ENCODE results near the gene SLC25A13. TPM values are rescaled to one million over a fixed set of nuclear protein-coding genes. Genes with fewer than 3 reads are reported as not detected.

Gene SLC25A13
- total and polyA plus RNA-seq, 2 of the 4 experiments (the other 2 are of a cell fraction): 7.4 to 11.7 TPM

DNA sequence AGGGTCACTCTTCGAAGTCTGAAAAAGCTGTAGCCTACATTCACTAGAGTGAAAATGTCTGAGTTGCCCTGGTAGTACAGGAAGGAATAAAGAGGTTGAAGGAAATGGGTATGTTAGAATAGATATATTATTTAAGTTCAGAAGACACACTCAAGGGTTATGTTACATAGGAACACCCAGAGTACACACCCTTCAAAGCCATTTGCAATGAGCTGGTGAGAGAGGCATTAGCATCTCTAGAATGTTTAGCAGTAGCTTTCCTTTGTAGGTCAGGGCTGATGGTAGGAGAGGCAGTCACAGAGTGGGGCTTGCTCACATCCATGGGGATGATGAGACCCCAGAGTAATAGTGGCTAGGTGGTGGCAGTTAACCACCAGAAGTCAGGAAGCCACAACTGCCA, 221.2 kb downstream of the SLC25A13 start:
- no peak overlapping the region for H2BK120ac ChIP-seq (ENCODE audit: low read depth, low read length)
- no peak overlapping the region for H3K27ac ChIP-seq (ENCODE audit: insufficient read depth, low read length)
- H3K56ac ChIP-seq (ENCODE audit: extremely low read depth, insufficient read depth, low read length): no peak overlapping the region
- H3K9me1 ChIP-seq (ENCODE audit: insufficient read depth, low read length): no peaks in the 10 kb centered on the region
- WGBS, 2 experiments (ENCODE audit: extremely low coverage in 2 of 2, insufficient read length in 1 of 2): no CpG with 5 or more reads among the region's 1 CpG
- H3K4me2 ChIP-seq (ENCODE audit: low read depth, low read length): no peak overlapping the region
- no peak overlapping the region for H3K4ac ChIP-seq (ENCODE audit: low read depth, low read length)
- H2BK15ac ChIP-seq (ENCODE audit: low read depth, low read length): no peak overlapping the region
- no peak overlapping the region for H4K8ac ChIP-seq (ENCODE audit: low read depth in 2 of 2, low read length in 2 of 2)
- H3K23ac ChIP-seq (ENCODE audit: low read depth, low read length): no peak overlapping the region
- ChIA-PET POLR2A (ENCODE audit: unreplicated experiment) (no interaction called here), CTCF (no interaction called here)
- intact Hi-C loops (cut with micrococcal nuclease) (no loop called here), dilution Hi-C loops (cut with HindIII; ENCODE audit: low sequenced_read_pairs, unreplicated experiment) (no loop called here), in situ Hi-C loops (cut with MboI; ENCODE audit: low sequenced_read_pairs) (no loop called here)
- no peaks in the 10 kb centered on the region for H3K4me1 ChIP-seq (ENCODE audit: control insufficient read depth, insufficient read depth, low read length)
- no peak overlapping the region for H4K5ac ChIP-seq (ENCODE audit: low read depth, low read length)
- H2AK9ac ChIP-seq (replicated peaks; ENCODE audit: low read depth, low read length, poor library complexity): no peak overlapping the region
- H3K4me3 ChIP-seq (ENCODE audit: insufficient read depth, low read depth, low read length): no peak overlapping the region
- no peak overlapping the region for H4K91ac ChIP-seq (ENCODE audit: insufficient read depth, low read depth, low read length)
- H3K27me3 ChIP-seq (ENCODE audit: control insufficient read depth, insufficient read depth, low read length): no peaks in the 10 kb centered on the region
- ATAC-seq (ENCODE audit: low read depth): no peak
- no peaks in the 10 kb centered on the region for H3K36me3 ChIP-seq (ENCODE audit: control insufficient read depth, insufficient read depth, low read length)
- no peaks in the 10 kb centered on the region for H3K79me1 ChIP-seq (ENCODE audit: low read depth in 1 of 2, low read length in 2 of 2)
- H2AFZ ChIP-seq (replicated peaks; ENCODE audit: low read length, poor library complexity): no peak overlapping the region
- H2BK20ac ChIP-seq (ENCODE audit: low read depth, low read length): no peak overlapping the region
- no peak overlapping the region for H2AK5ac ChIP-seq (ENCODE audit: low read depth, low read length)
- no peak for TF ChIP-seq FOS (IDR thresholded peaks at IDR 0.05; ENCODE audit: low read depth, low read length)
- no peak for TF ChIP-seq NFE2L2 (IDR thresholded peaks at IDR 0.05; ENCODE audit: low read depth, low read length)
- no peak for TF ChIP-seq MAFK (IDR thresholded peaks at IDR 0.05; ENCODE audit: low read depth, low read length)
- no peak for TF ChIP-seq RAD21 (IDR thresholded peaks at IDR 0.05; ENCODE audit: low read length)
- no peak for TF ChIP-seq CHD1 (IDR thresholded peaks at IDR 0.05; ENCODE audit: low read depth, low read length)
- TF ChIP-seq, protein P1, sequence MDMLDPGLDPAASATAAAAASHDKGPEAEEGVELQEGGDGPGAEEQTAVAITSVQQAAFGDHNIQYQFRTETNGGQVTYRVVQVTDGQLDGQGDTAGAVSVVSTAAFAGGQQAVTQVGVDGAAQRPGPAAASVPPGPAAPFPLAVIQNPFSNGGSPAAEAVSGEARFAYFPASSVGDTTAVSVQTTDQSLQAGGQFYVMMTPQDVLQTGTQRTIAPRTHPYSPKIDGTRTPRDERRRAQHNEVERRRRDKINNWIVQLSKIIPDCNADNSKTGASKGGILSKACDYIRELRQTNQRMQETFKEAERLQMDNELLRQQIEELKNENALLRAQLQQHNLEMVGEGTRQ (IDR thresholded peaks at IDR 0.05; ENCODE audit: low read depth, low read length): no peak
- TF ChIP-seq, protein P2, sequence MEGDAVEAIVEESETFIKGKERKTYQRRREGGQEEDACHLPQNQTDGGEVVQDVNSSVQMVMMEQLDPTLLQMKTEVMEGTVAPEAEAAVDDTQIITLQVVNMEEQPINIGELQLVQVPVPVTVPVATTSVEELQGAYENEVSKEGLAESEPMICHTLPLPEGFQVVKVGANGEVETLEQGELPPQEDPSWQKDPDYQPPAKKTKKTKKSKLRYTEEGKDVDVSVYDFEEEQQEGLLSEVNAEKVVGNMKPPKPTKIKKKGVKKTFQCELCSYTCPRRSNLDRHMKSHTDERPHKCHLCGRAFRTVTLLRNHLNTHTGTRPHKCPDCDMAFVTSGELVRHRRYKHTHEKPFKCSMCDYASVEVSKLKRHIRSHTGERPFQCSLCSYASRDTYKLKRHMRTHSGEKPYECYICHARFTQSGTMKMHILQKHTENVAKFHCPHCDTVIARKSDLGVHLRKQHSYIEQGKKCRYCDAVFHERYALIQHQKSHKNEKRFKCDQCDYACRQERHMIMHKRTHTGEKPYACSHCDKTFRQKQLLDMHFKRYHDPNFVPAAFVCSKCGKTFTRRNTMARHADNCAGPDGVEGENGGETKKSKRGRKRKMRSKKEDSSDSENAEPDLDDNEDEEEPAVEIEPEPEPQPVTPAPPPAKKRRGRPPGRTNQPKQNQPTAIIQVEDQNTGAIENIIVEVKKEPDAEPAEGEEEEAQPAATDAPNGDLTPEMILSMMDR (conservative IDR thresholded peaks at IDR 0.05; ENCODE audit: low read depth, low read length): no peak
- no peak for TF ChIP-seq SMC3 (IDR thresholded peaks at IDR 0.05; ENCODE audit: low read depth, low read length)
- TF ChIP-seq POLR2A (IDR thresholded peaks at IDR 0.05; ENCODE audit: low read depth, low read length): no peak
- no peak for TF ChIP-seq BHLHE40 (IDR thresholded peaks at IDR 0.05; ENCODE audit: low read depth, low read length)
- no peak for TF ChIP-seq RFX5 (IDR thresholded peaks at IDR 0.05; ENCODE audit: low read depth, low read length)
- TF ChIP-seq MXI1 (IDR thresholded peaks at IDR 0.05; ENCODE audit: borderline replicate concordance, low read depth, low read length): no peak
- no peak for TF ChIP-seq MAZ (IDR thresholded peaks at IDR 0.05; ENCODE audit: borderline replicate concordance, low read depth, low read length)
- no peak for TF ChIP-seq RCOR1 (IDR thresholded peaks at IDR 0.05; ENCODE audit: insufficient replicate concordance, low read length)
- TF ChIP-seq, protein P3, sequence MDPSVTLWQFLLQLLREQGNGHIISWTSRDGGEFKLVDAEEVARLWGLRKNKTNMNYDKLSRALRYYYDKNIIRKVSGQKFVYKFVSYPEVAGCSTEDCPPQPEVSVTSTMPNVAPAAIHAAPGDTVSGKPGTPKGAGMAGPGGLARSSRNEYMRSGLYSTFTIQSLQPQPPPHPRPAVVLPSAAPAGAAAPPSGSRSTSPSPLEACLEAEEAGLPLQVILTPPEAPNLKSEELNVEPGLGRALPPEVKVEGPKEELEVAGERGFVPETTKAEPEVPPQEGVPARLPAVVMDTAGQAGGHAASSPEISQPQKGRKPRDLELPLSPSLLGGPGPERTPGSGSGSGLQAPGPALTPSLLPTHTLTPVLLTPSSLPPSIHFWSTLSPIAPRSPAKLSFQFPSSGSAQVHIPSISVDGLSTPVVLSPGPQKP (IDR thresholded peaks at IDR 0.05; ENCODE audit: borderline replicate concordance, low read depth, low read length): no peak
- no peak for TF ChIP-seq CEBPB (IDR thresholded peaks at IDR 0.05; ENCODE audit: low read depth, low read length)
- H3K18ac ChIP-seq (ENCODE audit: low read depth, low read length): no peak overlapping the region
- H3K9me3 ChIP-seq (ENCODE audit: control insufficient read depth, insufficient read depth, low read length): no peaks in the 10 kb centered on the region
- no peak for DNase-seq
- no TSS peak for BruUV-seq (replicated peaks)
- H3K14ac ChIP-seq (replicated peaks; ENCODE audit: low read depth, low read length): no peak overlapping the region
- no peak overlapping the region for H2BK5ac ChIP-seq (ENCODE audit: low read depth, low read length, poor library complexity, severe bottlenecking)
- no peaks in the 10 kb centered on the region for H4K20me1 ChIP-seq (ENCODE audit: insufficient read depth, low read length)
- H3K9ac ChIP-seq (ENCODE audit: low read depth, low read length): no peak overlapping the region

Data from IMR-90 (cell line).